Prostate gland (tissue), 2 donors: Measurements from ENCODE around the gene GRM8. TPM values are rescaled to one million over a fixed set of nuclear protein-coding genes. Genes with fewer than 3 reads are reported as not detected.

Source experiments
- DNase-seq: peaks from one replicate; pipeline ENCODE4 v3.0.0-alpha.2; 2019; ENCODE audit warnings: low spot score
- H3K27ac ChIP-seq, 2 donors: fragments of 200-600 bp; sonication (generic); 2 replicates each; pipeline ENCODE4 v1.5.1; 2017 to 2019
- H3K27me3 ChIP-seq: fragments of 200-600 bp; sonication (generic); replicated peaks from 2 replicates; pipeline ENCODE4 v1.5.1; 2019; ENCODE audit not compliant: insufficient read depth
- H3K36me3 ChIP-seq, 2 donors: fragments of 200-600 bp; sonication (generic); 1 replicate in 1 of 2; 2 replicates in 1 of 2; pipeline versions ENCODE4 v1.5.1 to v1.8.1; 2017 to 2019
- H3K4me1 ChIP-seq: fragments of 200-600 bp; sonication (generic); replicated peaks from 2 replicates; pipeline ENCODE4 v1.5.1; 2019
- H3K4me3 ChIP-seq, 2 donors: fragments of 200-600 bp; sonication (generic); 2 replicates each; pipeline ENCODE4 v1.5.1; 2017 to 2019
- H3K9me3 ChIP-seq: fragments of 200-600 bp; sonication (generic); 2 replicates; pipeline ENCODE4 v1.5.1; 2017
- POLR2A ChIP-seq: fragments of 450-650 bp; IDR thresholded peaks from one replicate; pipeline ENCODE4 v1.6.1; 2016; ENCODE audit warnings: antibody characterized with exemption, mild to moderate bottlenecking
- POLR2AphosphoS5 ChIP-seq: sonication (generic); formaldehyde crosslinking; IDR thresholded peaks from one replicate; pipeline ENCODE4 v1.6.1; 2017; ENCODE audit warnings: antibody characterized with exemption
- WGBS: methylation state at CpG from one replicate; pipeline ENCODE4 v1.1.5; 2018; 5-methylcytosine and 5-hydroxymethylcytosine counted together
- intact Hi-C: fragments of 100-400 bp; cut with DNase I; formaldehyde crosslinking; loops from one replicate; pipeline ENCODE4 v1.14.2; 2022
- total RNA-seq, 2 donors: library from RNA; depleted of rRNA; stranded (reverse); fragments of >200 nt; gene quantifications; one replicate each; pipeline ENCODE4 v1.1.0, GENCODE V29; 2016
- TF ChIP-seq, protein P1 (sequence below), 4 experiments: fragments of 200-600 bp in 2 of 4; fragments of 450-650 bp in 2 of 4; sonication (generic) in 2 of 4; IDR thresholded peaks; 1 replicate in 3 of 4; 2 replicates in 1 of 4; pipeline ENCODE4 v1.5.1; 2016 to 2019; ENCODE audit warnings: antibody characterized with exemption in 4 of 4, mild to moderate bottlenecking in 2 of 4, moderate library complexity in 2 of 4

The GRM8 gene
- total RNA-seq, 2 donors from 2014 or later: 1.3 to 3.7 TPM

DNA sequence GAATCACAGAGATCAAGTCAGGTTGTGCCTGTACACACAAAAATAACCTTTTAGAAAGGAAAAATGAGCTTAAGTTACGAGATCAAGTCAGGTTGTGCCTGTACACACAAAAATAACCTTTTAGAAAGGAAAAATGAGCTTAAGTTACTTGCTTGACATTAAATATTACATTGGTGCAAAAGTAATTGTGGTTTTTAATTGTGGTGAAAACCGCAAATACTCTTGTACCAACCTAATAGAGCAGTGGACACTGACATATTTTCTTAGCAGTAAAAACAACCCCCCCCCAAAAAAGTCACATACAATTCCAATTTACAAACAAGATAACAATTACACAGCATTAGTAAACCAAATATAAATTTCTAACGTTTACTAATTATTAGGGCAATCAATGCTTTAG is 595.6 kb downstream of the GRM8 start:
- no peak overlapping the region for H3K27ac ChIP-seq
- H3K27me3 ChIP-seq: no peaks in the 10 kb centered on the region
- H3K4me3 ChIP-seq: no peak overlapping the region
- WGBS: 71% methylated on average over 3 of the region's 3 CpGs
- H3K36me3 ChIP-seq: no peaks in the 10 kb centered on the region
- TF ChIP-seq, protein P1, sequence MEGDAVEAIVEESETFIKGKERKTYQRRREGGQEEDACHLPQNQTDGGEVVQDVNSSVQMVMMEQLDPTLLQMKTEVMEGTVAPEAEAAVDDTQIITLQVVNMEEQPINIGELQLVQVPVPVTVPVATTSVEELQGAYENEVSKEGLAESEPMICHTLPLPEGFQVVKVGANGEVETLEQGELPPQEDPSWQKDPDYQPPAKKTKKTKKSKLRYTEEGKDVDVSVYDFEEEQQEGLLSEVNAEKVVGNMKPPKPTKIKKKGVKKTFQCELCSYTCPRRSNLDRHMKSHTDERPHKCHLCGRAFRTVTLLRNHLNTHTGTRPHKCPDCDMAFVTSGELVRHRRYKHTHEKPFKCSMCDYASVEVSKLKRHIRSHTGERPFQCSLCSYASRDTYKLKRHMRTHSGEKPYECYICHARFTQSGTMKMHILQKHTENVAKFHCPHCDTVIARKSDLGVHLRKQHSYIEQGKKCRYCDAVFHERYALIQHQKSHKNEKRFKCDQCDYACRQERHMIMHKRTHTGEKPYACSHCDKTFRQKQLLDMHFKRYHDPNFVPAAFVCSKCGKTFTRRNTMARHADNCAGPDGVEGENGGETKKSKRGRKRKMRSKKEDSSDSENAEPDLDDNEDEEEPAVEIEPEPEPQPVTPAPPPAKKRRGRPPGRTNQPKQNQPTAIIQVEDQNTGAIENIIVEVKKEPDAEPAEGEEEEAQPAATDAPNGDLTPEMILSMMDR (IDR thresholded peaks at IDR 0.05): no peak
- TF ChIP-seq POLR2A (no peak), POLR2AphosphoS5 (no peak)
- no peak for DNase-seq
- no peaks in the 10 kb centered on the region for H3K9me3 ChIP-seq
- no peaks in the 10 kb centered on the region for H3K4me1 ChIP-seq
- intact Hi-C loops: no loop called here

DNA sequence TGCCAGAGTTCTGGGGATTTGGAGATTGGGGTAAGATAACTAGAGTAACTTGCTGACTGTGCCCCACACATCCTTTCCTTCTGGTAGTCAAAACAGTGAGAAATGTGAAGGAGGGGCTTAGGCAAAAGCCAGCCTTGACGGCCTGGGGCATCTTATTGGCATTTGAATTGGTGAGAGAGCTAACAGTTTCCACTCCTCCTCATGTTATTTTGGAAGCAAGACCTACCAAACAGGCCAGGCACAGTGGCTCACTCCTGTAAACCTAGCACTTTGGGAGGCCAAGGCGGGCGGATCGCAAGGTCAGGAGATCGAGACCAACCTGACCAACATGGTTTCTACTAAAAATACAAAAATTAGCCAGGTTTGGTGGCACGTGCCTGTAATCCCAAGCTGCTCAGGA is 596.6 kb downstream of the GRM8 start:
- no peaks in the 10 kb centered on the region for H3K27me3 ChIP-seq
- no peak overlapping the region for H3K27ac ChIP-seq
- H3K4me1 ChIP-seq: no peaks in the 10 kb centered on the region
- no peak overlapping the region for H3K4me3 ChIP-seq
- TF ChIP-seq POLR2AphosphoS5: no peak
- no peak for TF ChIP-seq POLR2A
- TF ChIP-seq, protein P1 (IDR thresholded peaks at IDR 0.05): no peak
- H3K36me3 ChIP-seq: no peaks in the 10 kb centered on the region
- intact Hi-C loops: no loop called here
- 78% methylated on average over 6 of the region's 6 CpGs for WGBS
- no peaks in the 10 kb centered on the region for H3K9me3 ChIP-seq
- no peak for DNase-seq

DNA sequence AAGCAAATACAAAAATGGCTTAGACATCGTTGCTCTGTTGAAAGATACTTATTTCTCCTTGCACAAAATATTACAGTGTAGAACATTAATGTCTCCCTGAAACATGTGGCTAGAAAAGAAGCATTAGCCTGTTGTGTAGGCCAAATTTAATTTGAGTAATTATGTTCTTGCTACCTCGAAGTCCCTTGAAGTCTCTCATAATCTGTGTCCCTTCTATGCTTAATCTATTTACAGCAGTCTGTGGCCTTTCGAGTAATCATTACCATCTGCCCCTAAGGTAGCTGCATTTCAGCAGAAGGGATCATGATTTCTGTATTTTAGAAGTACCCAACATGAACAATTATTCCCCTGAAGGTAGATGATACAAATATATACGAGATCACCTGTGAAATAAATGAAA is 615.2 kb downstream of the GRM8 start:
- DNase-seq: no peak
- Histone ChIP-seq H3K36me3 (no peaks in the 10 kb centered on the region), H3K9me3 (no peaks in the 10 kb centered on the region), H3K4me1 (no peaks in the 10 kb centered on the region), H3K4me3 (no peak overlapping the region), H3K27ac (no peak overlapping the region), H3K27me3 (no peaks in the 10 kb centered on the region)
- 80% methylated on average over 4 of the region's 4 CpGs for WGBS
- TF ChIP-seq, protein P1 (IDR thresholded peaks at IDR 0.05): no peak
- TF ChIP-seq POLR2A (no peak), POLR2AphosphoS5 (no peak)
- intact Hi-C loops: no loop called here

DNA sequence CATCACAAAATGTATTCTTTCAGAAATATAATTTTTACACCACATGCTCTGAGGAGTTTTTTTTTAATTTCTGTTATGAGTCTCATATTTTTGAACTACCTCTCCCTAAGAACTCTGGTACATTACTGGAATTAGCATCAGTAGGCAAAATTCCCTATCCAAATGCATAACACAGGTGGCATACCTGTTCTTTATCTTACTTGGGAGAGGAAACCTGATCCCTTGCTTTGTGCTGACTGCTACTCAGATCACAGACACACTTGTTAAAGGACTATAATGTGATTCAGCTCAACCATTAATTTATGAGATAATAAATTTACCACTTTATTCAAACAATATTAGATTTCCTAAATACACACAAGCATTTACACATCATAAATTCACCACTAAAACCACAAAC is 617.2 kb downstream of the GRM8 start:
- no peaks in the 10 kb centered on the region for H3K27me3 ChIP-seq
- no peak overlapping the region for H3K4me3 ChIP-seq
- no peak for DNase-seq
- TF ChIP-seq, protein P1 (IDR thresholded peaks at IDR 0.05): no peak
- TF ChIP-seq POLR2AphosphoS5 (no peak), POLR2A (no peak)
- H3K4me1 ChIP-seq: no peaks in the 10 kb centered on the region
- no peaks in the 10 kb centered on the region for H3K36me3 ChIP-seq
- no peaks in the 10 kb centered on the region for H3K9me3 ChIP-seq
- intact Hi-C loops: no loop called here
- no peak overlapping the region for H3K27ac ChIP-seq

DNA sequence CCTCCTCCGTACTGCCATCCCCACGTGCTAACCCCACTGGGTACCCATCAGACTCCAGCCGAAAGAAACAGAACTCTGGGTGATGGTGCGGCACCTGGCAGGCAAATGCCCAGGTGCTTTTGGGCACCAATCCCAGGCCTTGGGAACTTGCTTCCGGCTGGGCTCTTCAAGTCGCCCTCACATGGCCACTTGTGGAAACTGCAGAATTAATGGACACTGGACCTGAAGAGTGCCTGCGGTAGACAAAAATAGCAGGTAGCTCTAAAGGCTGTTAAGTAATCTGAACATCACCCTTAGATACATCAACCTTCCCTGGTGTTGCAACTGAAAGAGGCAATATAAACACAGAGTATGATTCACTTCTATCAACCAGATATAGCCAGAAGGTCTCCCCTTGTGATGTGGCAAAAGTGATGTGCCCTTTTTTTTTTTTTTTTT is 644.4 kb downstream of the GRM8 start:
- Histone ChIP-seq H3K36me3 (no peaks in the 10 kb centered on the region), H3K4me3 (no peak overlapping the region), H3K9me3 (no peaks in the 10 kb centered on the region), H3K27me3 (no peaks in the 10 kb centered on the region), H3K27ac (no peak overlapping the region), H3K4me1 (no peaks in the 10 kb centered on the region)
- WGBS: 53% methylated on average over 7 of the region's 7 CpGs
- TF ChIP-seq POLR2A: no peak
- TF ChIP-seq, protein P1 (IDR thresholded peaks at IDR 0.05): no peak
- TF ChIP-seq POLR2AphosphoS5: no peak
- intact Hi-C loops: no loop called here
- DNase-seq: no peak
